T-helper 1 cell treated with Interleukin-12 subunit alpha and Interleukin-12 subunit beta and Interleukin-4 antibody, amounts not matched to agents 30 μg/mL and 1 μg/mL, for 36 hours (primary cell): Measurements from ENCODE around the gene ADAM8.

Experiments used
- H3K27ac Mint-ChIP-seq: one replicate; pipeline ENCODE4 v1.8.0; 2021; ENCODE audit warnings: mild to moderate bottlenecking, mixed read lengths
- H3K27me3 Mint-ChIP-seq: one replicate; pipeline ENCODE4 v1.8.0; 2021; ENCODE audit warnings: low read depth, mixed read lengths
- H3K36me3 Mint-ChIP-seq: one replicate; pipeline ENCODE4 v1.8.0; 2021; ENCODE audit warnings: low read depth, mixed read lengths
- H3K4me1 Mint-ChIP-seq: one replicate; pipeline ENCODE4 v1.8.0; 2021; ENCODE audit warnings: low read depth, mixed read lengths
- H3K4me3 Mint-ChIP-seq: one replicate; pipeline ENCODE4 v1.8.0; 2021; ENCODE audit warnings: mild to moderate bottlenecking, moderate library complexity, mixed read lengths
- H3K9me3 Mint-ChIP-seq: one replicate; pipeline ENCODE4 v1.8.0; 2021; ENCODE audit warnings: mixed read lengths

Gene ADAM8

DNA sequence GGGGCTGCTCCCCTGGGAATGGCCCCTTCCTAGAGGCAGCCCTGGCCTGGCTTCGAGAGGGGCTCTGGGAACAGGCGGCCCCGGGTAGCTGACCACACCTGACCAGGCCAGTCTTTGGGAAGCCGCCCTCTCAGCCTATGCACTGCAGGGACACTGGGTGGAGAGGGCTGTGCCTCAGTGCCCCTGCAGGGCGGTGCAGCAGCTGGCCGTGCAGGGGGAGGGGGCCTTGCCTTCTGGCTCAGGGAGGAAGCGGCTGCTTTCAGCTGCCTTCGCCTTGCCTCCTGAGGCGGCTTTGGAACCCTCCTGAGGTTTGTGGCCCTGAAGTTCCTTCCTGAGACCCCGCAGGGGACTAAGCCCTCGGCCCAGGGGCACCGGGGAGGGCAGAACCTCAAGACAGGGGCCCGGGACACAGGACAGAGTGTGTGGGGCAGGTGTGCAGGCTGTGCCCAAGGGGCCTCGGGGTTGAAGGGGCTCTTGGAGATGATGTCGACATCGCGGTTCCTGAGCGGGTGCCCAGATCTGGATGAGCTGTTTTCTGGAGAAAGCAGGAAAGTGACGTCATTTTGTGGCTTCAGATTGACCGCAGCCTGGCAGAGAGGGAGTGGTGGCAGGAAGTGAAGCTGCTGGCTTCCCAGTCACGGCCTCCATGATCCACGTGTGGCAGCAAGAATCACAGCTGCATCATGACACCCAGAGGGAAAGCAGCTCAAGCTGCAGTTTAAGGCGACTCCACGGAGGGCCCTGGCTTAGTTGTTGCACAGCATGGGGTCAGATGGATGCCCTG, 17.7 kb downstream of the ADAM8 start:
- Mint-ChIP-seq H3K4me1 (peaks cover 35% of the 10 kb centered on the region), H3K9me3 (no peaks in the 10 kb centered on the region), H3K36me3 (peaks cover 10% of the 10 kb centered on the region), H3K27ac (peak overlapping the region; percentile 97), H3K27me3 (no peaks in the 10 kb centered on the region), H3K4me3 (peak overlapping the region; percentile 71)

DNA sequence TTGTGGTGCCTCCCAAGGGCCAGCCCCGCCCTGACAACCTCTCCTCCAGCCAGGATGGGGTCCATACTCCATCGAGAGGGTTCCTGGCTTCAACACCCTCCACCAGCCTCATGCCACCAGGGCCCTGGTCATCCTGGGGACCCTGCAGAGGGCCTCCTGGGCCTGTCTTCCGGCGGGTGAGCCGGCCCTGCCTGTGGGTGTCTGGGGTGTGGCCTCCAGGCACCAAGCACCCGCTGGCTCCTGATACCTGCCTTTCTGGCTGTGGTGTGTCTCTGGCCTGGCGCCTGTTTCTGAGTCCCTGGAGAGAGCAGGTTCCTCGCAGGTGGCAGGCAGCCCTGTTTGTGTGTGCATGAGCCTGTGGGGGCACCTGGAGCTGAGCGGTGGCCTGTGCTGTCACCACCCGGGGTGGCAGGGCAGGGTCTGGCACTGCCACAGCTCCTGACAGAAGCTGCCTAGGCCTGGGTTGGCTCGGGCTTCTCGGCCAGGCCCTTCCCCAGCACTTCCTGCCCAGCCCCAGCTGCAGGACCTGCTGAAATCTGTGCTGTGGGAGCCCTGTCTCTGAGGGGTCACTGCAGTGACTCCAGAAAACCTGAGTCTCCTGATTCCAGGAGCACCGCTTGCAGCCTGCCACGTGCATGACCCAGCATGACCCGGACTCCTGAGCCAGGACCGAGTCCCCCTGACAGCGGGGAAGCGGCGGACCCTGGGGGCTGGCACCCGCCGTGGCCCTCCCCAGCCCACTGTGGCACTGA, 18.4 kb downstream of the ADAM8 start:
- Mint-ChIP-seq H3K27me3 (no peaks in the 10 kb centered on the region), H3K27ac (peak overlapping the region; percentile 62), H3K4me1 (peaks cover 30% of the 10 kb centered on the region)

DNA sequence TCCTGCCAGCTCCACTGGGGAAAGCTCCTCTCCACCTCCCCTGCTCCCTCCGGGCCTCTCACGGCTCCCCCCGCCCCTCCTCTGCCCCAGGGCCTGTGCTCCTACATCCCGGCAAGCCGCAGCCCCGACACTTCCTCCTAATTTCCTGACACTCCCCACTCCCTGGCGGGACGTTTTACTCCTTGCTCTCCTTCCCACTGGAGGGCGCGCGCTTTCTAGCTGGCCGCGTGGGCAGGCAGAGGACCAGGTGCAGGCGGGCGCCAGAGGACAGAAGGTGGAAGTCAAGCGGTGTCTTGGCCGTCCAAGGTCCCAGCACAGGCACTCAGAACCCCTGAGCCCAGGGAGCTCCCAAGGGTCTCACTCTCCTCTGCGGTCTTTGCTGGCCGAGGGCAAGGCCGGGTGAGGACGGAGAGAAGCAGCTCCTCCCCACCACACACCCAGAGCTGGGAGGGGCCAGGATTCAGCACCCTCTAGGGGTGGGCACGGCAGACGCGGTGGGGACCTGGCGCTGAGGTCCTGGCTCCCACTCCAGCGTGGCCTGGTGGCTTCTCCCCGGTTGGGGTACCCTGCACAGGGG, 19.1 kb downstream of the ADAM8 start:
- no peaks in the 10 kb centered on the region for H3K9me3 Mint-ChIP-seq
- H3K4me3 Mint-ChIP-seq = no peak overlapping the region
- H3K4me1 Mint-ChIP-seq = peaks cover 29% of the 10 kb centered on the region

More for the DNA sequence above, 18.4 kb downstream of the ADAM8 start:
- Mint-ChIP-seq H3K9me3 (no peaks in the 10 kb centered on the region), H3K36me3 (peaks cover 4% of the 10 kb centered on the region), H3K4me3 (peak overlapping the region; percentile 14)

GRCh38 chr10:133255323-133255722, 21.3 kb downstream of the ADAM8 start:
- Mint-ChIP-seq H3K27ac (no peak overlapping the region), H3K4me3 (no peak overlapping the region), H3K9me3 (no peaks in the 10 kb centered on the region), H3K36me3 (no peaks in the 10 kb centered on the region), H3K4me1 (peaks cover 20% of the 10 kb centered on the region), H3K27me3 (no peaks in the 10 kb centered on the region)

More for the DNA sequence above, 19.1 kb downstream of the ADAM8 start:
- H3K27ac Mint-ChIP-seq = peak overlapping the region; percentile 83
- no peaks in the 10 kb centered on the region for H3K27me3 Mint-ChIP-seq
- no peaks in the 10 kb centered on the region for H3K36me3 Mint-ChIP-seq

DNA sequence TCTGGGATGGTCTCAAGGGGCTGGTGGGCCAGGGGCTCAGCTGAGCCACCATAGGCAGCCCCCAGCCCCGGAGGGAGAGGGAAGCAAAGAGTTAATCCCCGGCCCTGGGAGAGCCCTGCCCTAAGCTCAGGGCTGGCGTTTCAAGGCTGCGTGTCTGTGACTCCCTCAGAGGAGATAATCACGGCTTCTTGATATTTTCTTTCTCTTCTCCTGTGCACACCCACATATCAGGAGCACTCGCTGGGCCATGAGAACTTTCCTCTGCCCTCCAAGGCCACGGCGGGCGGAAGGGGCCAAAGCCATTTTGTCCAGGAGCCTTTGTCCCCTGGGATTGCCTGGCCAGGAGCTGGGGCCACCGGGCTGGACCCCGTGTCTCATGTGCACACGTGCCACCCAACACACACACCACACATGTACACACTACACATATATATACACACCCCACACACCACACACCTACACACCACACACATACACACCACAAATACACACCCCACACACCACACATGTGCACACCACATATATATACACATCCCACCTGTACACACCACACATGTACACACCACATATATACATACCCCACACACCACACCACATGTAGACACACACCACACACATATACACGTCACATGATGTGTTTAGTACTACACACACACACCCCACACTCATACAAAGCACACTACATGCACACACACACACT, 22.1 kb downstream of the ADAM8 start:
- Mint-ChIP-seq H3K9me3 (no peaks in the 10 kb centered on the region), H3K27ac (no peak overlapping the region), H3K4me3 (no peak overlapping the region), H3K4me1 (peaks cover 13% of the 10 kb centered on the region), H3K27me3 (no peaks in the 10 kb centered on the region), H3K36me3 (no peaks in the 10 kb centered on the region)

DNA sequence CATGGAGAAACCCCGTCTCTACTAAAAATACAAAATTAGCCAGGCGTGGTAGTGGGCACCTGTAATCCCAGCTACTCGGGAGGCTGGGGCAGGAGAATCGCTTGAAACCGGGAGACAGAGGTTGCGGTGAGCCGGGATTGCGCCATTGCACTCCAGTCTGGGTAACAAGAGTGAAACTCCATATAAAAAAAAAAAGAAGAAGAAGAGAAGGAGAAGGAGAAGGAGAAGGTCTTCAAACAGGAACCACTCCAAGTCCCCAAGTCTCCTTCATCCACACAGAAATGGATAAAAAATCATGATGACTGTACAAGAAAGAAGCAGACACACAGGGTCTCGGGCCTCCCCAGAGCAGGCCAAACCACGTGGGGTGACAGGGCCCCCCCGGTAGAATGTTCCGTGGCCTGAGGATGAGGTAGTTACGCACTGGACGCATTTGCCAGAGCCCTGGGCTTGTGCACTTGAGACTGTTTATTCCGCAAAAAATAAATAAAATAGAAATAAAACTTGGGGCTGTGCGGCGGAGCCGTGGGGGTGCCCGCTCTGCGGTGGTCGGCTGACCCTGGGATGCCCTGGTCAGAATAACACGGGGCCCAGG, 23.2 kb downstream of the ADAM8 start:
- no peaks in the 10 kb centered on the region for H3K9me3 Mint-ChIP-seq
- peak overlapping the region; percentile 6 for H3K27ac Mint-ChIP-seq
- peaks cover 7% of the 10 kb centered on the region for H3K4me1 Mint-ChIP-seq
- H3K27me3 Mint-ChIP-seq = no peaks in the 10 kb centered on the region
- no peaks in the 10 kb centered on the region for H3K36me3 Mint-ChIP-seq
- no peak overlapping the region for H3K4me3 Mint-ChIP-seq

- no peaks in the 10 kb centered on the region for H3K36me3 Mint-ChIP-seq
- H3K9me3 Mint-ChIP-seq = no peaks in the 10 kb centered on the region
- H3K4me1 Mint-ChIP-seq = peaks cover under 1% of the 10 kb centered on the region
- H3K27ac Mint-ChIP-seq = no peak overlapping the region
- H3K27me3 Mint-ChIP-seq = no peaks in the 10 kb centered on the region
- no peak overlapping the region for H3K4me3 Mint-ChIP-seq
These were observed 24.5 kb downstream of the ADAM8 start for GRCh38 chr10:133252223-133252552.

GRCh38 chr10:133251388-133252222, 25.1 kb downstream of the ADAM8 start:
- H3K4me3 Mint-ChIP-seq = no peak overlapping the region
- H3K27ac Mint-ChIP-seq = no peak overlapping the region
- no peaks in the 10 kb centered on the region for H3K27me3 Mint-ChIP-seq
- no peaks in the 10 kb centered on the region for H3K36me3 Mint-ChIP-seq
- H3K4me1 Mint-ChIP-seq = peaks cover 3% of the 10 kb centered on the region
- H3K9me3 Mint-ChIP-seq = no peaks in the 10 kb centered on the region

DNA sequence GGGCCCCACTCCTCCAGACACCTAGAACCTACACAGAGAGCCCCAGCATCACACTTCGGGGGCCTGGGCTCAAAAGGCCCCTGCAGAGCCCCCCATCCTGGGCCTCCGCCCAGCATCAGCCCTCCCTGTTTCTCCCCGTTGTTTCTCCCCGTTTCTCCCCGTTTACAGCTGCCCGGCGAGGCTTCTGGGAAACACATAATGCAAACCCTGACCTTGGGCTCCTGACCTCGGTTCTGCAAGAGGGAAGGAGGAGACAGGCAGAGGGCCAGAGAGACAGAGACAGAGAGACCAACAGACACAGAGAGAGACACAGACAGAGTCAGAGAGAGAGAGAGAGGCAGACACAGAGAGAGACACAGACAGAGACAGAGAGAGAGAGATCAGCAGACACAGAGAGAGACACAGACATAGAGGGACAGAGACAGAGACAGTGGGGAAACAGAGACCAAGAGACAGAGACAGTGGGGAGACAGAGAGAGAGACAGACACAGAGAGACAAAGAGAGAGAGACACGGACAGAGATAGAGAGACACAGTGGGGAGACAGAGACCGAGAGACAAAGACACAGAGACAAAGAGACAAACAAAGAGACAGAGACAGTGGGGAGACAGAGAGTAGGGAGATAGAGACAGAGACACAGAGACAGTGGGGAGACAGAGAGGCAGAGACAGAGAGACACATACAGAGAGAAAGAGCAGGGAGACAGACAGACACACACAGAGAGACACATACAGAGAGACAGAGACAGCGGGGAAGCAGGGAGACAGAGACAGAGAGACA, 26.5 kb downstream of the ADAM8 start:
- Mint-ChIP-seq H3K36me3 (no peaks in the 10 kb centered on the region), H3K27ac (no peak overlapping the region), H3K9me3 (no peaks in the 10 kb centered on the region), H3K4me1 (peaks cover 3% of the 10 kb centered on the region), H3K27me3 (no peaks in the 10 kb centered on the region), H3K4me3 (no peak overlapping the region)

DNA sequence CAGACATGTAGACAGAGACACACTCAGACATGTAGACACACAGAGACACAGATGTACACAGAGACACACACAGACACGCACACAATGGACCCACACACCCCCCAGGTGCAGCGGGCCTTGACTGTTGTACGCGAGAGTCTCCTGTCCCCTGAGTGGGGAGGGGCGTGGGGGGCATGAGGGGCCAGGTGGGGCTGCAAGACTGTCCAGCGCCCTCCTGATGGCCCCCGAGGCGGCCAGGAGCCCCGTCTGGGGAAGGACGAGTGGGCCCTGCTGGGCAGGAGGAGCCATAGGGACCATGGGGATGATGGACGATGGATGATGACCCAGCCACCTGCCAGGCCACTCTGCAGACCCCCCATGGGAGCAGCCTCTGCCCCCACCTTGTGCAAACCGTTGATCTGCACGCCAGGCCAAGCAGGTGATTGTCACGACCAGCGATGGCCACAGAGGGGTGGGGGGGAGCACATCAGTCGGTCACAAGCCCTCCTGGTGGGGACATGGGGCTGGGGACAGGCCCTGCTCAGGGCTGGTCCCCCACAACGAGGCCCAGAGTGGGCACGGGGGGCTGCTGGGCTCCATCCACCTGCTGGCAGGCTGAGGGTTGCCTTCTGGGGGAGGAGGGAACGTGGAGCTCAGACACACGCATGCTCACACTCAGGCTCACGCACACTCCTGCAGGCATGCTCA, 27.4 kb downstream of the ADAM8 start:
- Mint-ChIP-seq H3K27me3 (no peaks in the 10 kb centered on the region), H3K27ac (no peak overlapping the region), H3K4me1 (peaks cover 3% of the 10 kb centered on the region), H3K4me3 (no peak overlapping the region), H3K36me3 (no peaks in the 10 kb centered on the region), H3K9me3 (no peaks in the 10 kb centered on the region)

GRCh38 chr10:133248334-133248715, 28.3 kb downstream of the ADAM8 start:
- no peak overlapping the region for H3K27ac Mint-ChIP-seq
- H3K4me1 Mint-ChIP-seq = peaks cover 3% of the 10 kb centered on the region

DNA sequence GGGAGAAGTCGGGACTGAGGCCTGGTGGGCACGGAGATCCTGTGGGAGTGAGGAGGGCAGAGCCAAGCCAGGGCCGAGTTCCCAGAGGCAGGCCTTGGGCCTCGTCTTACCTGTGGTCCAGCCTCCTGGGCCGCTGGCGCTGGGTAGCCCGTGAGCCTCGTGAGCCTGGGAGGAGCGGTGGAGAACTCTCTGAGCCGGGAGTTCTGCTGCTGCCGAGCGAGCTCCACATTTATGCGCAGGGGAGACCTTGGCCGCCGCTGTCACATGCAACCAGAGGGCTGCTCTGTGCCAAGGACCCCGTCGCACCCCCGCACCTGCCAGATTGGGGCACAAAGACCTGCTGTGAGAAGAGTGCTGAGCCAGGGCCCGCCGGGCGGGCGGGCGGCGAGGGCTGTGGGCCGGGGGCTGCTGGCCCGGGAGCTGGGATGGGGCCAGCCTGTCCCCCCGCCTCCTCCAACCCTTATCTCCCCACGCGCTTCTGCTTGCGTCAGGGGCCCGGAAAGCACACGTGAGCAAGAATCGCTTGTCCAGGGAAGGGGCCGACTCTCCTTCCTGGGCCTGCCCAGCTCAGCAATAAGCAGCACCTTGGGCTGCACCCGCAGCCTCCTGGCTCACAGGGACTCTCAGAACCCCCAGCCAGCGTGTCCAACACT, 28.9 kb downstream of the ADAM8 start:
- H3K27me3 Mint-ChIP-seq = peaks cover 4% of the 10 kb centered on the region
- no peaks in the 10 kb centered on the region for H3K36me3 Mint-ChIP-seq
- H3K4me3 Mint-ChIP-seq = no peak overlapping the region
- no peaks in the 10 kb centered on the region for H3K9me3 Mint-ChIP-seq
- H3K4me1 Mint-ChIP-seq = peaks cover 3% of the 10 kb centered on the region
- H3K27ac Mint-ChIP-seq = no peak overlapping the region

More at GRCh38 chr10:133248334-133248715, 28.3 kb downstream of the ADAM8 start:
- Mint-ChIP-seq H3K36me3 (no peaks in the 10 kb centered on the region), H3K27me3 (no peaks in the 10 kb centered on the region), H3K9me3 (no peaks in the 10 kb centered on the region), H3K4me3 (no peak overlapping the region)
